Measurements from ENCODE around the gene CDK5. TPM values are rescaled to one million over a fixed set of nuclear protein-coding genes. Genes with fewer than 3 reads are reported as not detected.

CDK5 gene
- total and polyA plus RNA-seq, 2 experiments from 2014 or later = 17.8 to 56.8 TPM

DNA sequence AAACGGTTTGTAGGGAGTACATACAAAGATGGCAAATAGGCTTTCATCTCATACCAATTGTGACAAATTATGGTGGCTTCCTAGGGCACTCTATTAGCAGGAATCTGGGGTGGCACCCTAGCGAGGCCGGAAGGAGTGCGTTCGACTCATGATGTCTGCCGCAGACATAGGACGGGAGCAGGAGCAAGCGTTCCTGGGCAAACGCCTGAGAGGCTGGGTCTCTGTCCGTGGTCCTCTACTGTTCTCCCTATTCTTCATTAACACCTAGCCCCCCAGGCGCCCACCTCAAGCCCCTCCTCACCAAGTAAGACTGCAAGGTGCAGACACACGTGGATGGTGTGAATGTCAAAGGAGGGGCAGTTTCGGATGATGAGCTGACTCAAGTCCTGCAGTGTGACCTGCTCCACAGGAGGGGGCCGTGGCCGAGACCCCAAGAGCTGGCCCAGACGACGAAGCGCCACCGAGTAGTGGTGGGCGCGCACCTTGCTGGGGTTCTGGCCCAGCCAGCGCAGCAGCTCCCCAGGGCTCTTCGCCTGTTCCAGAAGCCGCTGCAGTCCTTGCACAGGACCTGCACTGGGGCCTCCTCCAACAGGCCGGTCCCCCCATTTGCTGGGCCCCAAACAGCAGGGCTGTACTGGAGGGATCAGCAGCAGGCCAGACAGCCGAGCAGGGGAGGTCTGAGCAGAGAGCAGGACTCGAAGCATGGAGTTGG lies 21.7 kb upstream of the CDK5 start:
- TF ChIP-seq, protein P1, sequence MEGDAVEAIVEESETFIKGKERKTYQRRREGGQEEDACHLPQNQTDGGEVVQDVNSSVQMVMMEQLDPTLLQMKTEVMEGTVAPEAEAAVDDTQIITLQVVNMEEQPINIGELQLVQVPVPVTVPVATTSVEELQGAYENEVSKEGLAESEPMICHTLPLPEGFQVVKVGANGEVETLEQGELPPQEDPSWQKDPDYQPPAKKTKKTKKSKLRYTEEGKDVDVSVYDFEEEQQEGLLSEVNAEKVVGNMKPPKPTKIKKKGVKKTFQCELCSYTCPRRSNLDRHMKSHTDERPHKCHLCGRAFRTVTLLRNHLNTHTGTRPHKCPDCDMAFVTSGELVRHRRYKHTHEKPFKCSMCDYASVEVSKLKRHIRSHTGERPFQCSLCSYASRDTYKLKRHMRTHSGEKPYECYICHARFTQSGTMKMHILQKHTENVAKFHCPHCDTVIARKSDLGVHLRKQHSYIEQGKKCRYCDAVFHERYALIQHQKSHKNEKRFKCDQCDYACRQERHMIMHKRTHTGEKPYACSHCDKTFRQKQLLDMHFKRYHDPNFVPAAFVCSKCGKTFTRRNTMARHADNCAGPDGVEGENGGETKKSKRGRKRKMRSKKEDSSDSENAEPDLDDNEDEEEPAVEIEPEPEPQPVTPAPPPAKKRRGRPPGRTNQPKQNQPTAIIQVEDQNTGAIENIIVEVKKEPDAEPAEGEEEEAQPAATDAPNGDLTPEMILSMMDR (IDR thresholded peaks at IDR 0.05; ENCODE audit: low read depth, low read length) = no peak
- peaks cover 18% of the 10 kb centered on the region for H3K4me1 ChIP-seq (ENCODE audit: low read depth)

DNA sequence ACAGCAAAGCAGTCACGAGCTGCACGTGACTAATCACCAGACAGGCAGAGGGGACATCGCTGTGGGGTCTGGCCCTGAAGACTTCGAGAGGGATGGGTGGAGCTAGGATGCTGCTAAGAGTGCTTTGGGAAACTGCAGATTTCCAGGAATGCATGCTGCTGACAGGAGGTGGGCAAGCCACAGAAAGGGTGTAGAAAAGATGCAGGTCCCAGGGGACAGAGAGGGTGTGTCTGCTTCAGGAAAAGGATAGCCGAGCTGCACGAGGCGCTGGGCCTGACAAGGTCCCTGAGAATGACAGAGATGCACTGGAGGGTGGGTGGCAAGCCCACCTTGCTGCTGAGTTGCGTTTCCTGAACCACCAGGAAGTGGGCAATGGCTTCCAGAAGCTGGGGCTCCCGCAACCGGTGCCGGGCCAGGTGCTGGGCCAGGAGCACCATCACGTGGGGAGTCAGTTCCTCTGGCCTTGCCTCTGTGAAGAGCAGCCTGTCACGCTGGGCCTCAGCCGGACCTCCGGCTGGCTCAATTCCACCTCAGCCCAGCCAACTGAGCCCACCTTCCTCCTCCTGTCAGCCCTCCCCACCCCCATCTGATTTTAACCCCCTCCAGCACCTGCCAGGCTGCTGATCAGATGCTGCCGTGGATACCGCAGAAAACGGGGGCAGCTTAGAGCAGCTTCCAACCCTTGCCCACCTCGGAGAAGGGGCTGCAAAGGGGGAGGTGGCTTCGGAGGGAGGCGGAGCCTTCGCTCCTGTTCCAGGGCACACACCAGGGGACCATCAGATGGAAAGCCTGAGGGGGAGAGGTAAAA lies 20.7 kb upstream of the CDK5 start:
- TF ChIP-seq, protein P1 (IDR thresholded peaks at IDR 0.05; ENCODE audit: low read depth, low read length) = no peak
- DNase-seq (ENCODE audit: low read depth in 1 of 2, low spot score in 1 of 2) = peak in 1 of 2 donors; percentile 36
- Histone ChIP-seq H3K27ac (peak overlapping the region; percentile 62), H3K4me3 (no peak overlapping the region), H3K4me1 (ENCODE audit: low read depth) (peaks cover 18% of the 10 kb centered on the region), H3K9me3 (ENCODE audit: low read depth) (no peaks in the 10 kb centered on the region), H3K36me3 (peaks cover 20% of the 10 kb centered on the region), H3K27me3 (no peaks in the 10 kb centered on the region)

More for the DNA sequence above, 21.7 kb upstream of the CDK5 start:
- DNase-seq (ENCODE audit: low read depth in 1 of 2, low spot score in 1 of 2) = no peak
- Histone ChIP-seq H3K36me3 (peaks cover 10% of the 10 kb centered on the region), H3K27me3 (no peaks in the 10 kb centered on the region), H3K4me3 (peak overlapping the region; percentile 93), H3K9me3 (ENCODE audit: low read depth) (no peaks in the 10 kb centered on the region), H3K27ac (peak overlapping the region; percentile 93)

DNA sequence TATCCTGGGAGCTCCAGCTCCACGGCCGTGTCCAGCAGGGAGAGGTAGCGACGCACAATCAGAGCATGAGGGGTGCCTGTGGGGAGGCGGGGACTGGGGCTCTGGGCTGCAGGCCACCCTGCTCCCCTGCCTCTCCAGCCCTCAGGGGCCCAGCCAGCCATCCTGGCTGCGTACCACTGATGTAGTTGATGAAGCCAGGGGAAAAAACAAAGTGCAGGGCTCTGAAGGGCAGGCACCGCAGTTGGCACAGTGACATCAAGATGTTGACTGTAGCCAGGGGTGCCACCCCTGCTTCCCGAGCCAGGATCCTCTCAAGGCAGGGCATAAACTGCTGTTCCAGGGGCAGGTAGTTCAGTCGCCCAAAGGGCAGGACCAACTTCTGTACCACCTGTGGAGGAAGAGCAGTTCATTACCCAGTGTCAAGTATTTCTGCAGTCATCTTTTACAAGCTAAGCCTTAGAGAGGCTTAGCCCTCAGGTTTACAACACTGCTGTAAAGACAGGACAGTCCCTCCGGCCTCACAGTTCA lies 20.1 kb upstream of the CDK5 start:
- H3K4me3 ChIP-seq = no peak overlapping the region
- H3K36me3 ChIP-seq = peaks cover 21% of the 10 kb centered on the region
- H3K27ac ChIP-seq = peak overlapping the region; percentile 62
- DNase-seq (ENCODE audit: low read depth in 1 of 2, low spot score in 1 of 2) = no peak
- H3K27me3 ChIP-seq = no peaks in the 10 kb centered on the region
- H3K9me3 ChIP-seq (ENCODE audit: low read depth) = no peaks in the 10 kb centered on the region
- TF ChIP-seq, protein P1 (IDR thresholded peaks at IDR 0.05; ENCODE audit: low read depth, low read length) = no peak
- H3K4me1 ChIP-seq (ENCODE audit: low read depth) = peaks cover 18% of the 10 kb centered on the region

DNA sequence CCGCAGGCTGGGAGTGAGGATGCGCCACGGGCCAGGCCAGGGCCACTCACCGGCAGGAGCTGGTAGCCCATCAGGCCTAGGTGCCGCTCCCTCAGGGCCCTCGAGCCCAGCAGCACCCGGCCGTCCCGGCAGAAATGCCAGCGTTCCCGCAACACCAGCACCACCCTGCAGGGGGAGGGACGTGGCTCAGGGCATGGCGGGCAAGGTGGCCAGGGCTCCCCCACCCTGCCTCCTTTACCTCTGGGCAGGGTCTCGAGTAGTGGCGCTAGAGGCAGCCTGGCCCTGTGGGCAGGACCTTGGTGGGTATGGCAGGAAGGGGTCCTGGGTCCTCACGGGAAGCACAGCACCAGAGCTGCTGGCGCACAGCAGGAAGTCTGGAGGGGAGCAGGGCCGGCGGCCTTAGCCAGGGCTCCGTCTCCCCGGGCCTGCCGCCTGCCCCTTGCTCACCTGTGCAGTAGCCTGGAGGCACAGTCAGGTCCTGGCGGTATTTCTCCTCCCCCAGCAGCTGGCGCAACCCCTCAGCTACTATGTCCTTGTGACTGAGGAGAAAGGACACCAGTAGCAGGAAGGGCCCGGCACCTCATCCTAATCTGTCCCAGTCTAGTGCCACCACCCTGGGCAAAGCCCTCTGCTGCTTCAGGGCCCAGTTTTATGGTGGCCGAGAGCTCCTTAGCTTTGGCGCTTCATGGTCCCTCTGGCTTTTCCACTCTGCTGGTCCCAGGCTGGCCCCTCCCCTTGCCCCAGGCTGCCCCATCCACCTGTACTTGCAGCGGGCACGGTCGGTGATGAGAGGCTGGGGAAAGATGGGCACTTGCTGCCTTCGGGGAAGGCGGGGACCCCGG lies 19.4 kb upstream of the CDK5 start:
- DNase-seq (ENCODE audit: low read depth in 1 of 2, low spot score in 1 of 2) = peak in 1 of 2 donors; percentile 21
- H3K9me3 ChIP-seq (ENCODE audit: low read depth) = no peaks in the 10 kb centered on the region
- no peak overlapping the region for H3K4me3 ChIP-seq
- peak overlapping the region; percentile 62 for H3K27ac ChIP-seq
- H3K4me1 ChIP-seq (ENCODE audit: low read depth) = peaks cover 13% of the 10 kb centered on the region
- no peaks in the 10 kb centered on the region for H3K27me3 ChIP-seq
- TF ChIP-seq, protein P1 (IDR thresholded peaks at IDR 0.05; ENCODE audit: low read depth, low read length) = peak; percentile 33
- H3K36me3 ChIP-seq = peaks cover 27% of the 10 kb centered on the region

DNA sequence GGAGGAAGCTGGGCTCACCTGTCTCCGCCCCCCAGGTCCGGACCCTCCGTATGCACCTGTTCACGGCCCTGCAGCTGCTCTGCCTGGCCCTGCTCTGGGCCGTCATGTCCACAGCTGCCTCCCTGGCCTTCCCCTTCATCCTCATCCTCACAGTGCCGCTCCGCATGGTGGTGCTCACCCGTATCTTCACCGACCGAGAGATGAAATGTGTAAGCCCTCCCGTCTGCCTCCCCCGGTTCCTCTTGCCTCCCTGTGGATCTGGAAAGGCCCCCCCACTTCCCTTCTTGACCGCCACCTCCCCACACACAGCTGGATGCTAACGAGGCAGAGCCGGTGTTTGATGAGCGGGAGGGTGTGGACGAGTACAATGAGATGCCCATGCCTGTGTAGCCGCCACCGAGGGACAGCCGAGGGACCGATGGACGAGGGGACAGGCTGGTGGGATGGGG lies 18.3 kb upstream of the CDK5 start:
- no peak for DNase-seq (ENCODE audit: low read depth in 1 of 2, low spot score in 1 of 2)
- H3K36me3 ChIP-seq = peaks cover 27% of the 10 kb centered on the region
- no peak overlapping the region for H3K4me3 ChIP-seq
- H3K27ac ChIP-seq = no peak overlapping the region
- no peaks in the 10 kb centered on the region for H3K9me3 ChIP-seq (ENCODE audit: low read depth)
- H3K27me3 ChIP-seq = no peaks in the 10 kb centered on the region
- TF ChIP-seq, protein P1 (IDR thresholded peaks at IDR 0.05; ENCODE audit: low read depth, low read length) = no peak
- peaks cover 6% of the 10 kb centered on the region for H3K4me1 ChIP-seq (ENCODE audit: low read depth)
